CD4-positive, CD25-positive, alpha-beta regulatory T cell (primary cell): Measurements from ENCODE around the gene RBM47. TPM values are rescaled to one million over a fixed set of nuclear protein-coding genes. Genes with fewer than 3 reads are reported as not detected.

ENCODE experiments used
- ATAC-seq, 2 donors: fragments of 150-1000 bp; cut with Tn5 transposase; one replicate each; pipeline ENCODE4 v1.10.0; 2021; ENCODE audit warnings: low read depth in 2 of 2, moderate number of reproducible peaks in 2 of 2, moderate library complexity in 1 of 2
- DNase-seq, 3 donors: peaks; one replicate each; pipeline versions ENCODE4 v3.0.0 to v3.0.0-alpha.2; 2012 to 2022; ENCODE audit warnings: mixed read lengths in 1 of 3
- H3K27ac ChIP-seq: one replicate; pipeline ENCODE4 v1.7.0; 2013; ENCODE audit warnings: mild to moderate bottlenecking, low read length; ENCODE audit not compliant: insufficient read depth, poor library complexity, severe bottlenecking
- H3K27me3 ChIP-seq: one replicate; pipeline ENCODE4 v1.7.0; 2013; ENCODE audit warnings: low read length; ENCODE audit not compliant: control insufficient read depth, insufficient read depth
- H3K36me3 ChIP-seq: one replicate; pipeline ENCODE4 v1.7.0; 2013; ENCODE audit warnings: mild to moderate bottlenecking, low read length, moderate library complexity; ENCODE audit not compliant: control insufficient read depth, insufficient read depth
- H3K4me1 ChIP-seq: 2 replicates; pipeline ENCODE4 v1.7.0; 2013; ENCODE audit warnings: mild to moderate bottlenecking, low read length; ENCODE audit not compliant: insufficient read depth, control insufficient read depth, poor library complexity, severe bottlenecking
- H3K4me3 ChIP-seq: one replicate; pipeline ENCODE4 v1.7.0; 2013; ENCODE audit warnings: low read depth, mild to moderate bottlenecking, low read length, moderate library complexity
- H3K9me3 ChIP-seq, 2 experiments: 1 replicate in 1 of 2; 2 replicates in 1 of 2; pipeline ENCODE4 v1.7.0; 2013; ENCODE audit warnings: low read length in 2 of 2, mild to moderate bottlenecking in 1 of 2, moderate library complexity in 1 of 2; ENCODE audit not compliant: control insufficient read depth in 2 of 2
- H3K27ac Mint-ChIP-seq, 3 donors: one replicate each; pipeline ENCODE4 v1.8.0; 2020 to 2022; ENCODE audit warnings: mild to moderate bottlenecking in 3 of 3, mixed read lengths in 3 of 3, moderate library complexity in 2 of 3
- H3K27me3 Mint-ChIP-seq: one replicate; pipeline ENCODE4 v1.8.0; 2022; ENCODE audit warnings: mild to moderate bottlenecking, mixed read lengths
- H3K36me3 Mint-ChIP-seq: one replicate; pipeline ENCODE4 v1.8.0; 2020; ENCODE audit warnings: mixed read lengths
- H3K4me1 Mint-ChIP-seq, 4 donors: one replicate each; pipeline ENCODE4 v1.8.0; 2020 to 2022; ENCODE audit warnings: mixed read lengths in 4 of 4, mild to moderate bottlenecking in 1 of 4
- H3K4me3 Mint-ChIP-seq, 4 donors: one replicate each; pipeline ENCODE4 v1.8.0; 2020 to 2022; ENCODE audit warnings: mild to moderate bottlenecking in 4 of 4, mixed read lengths in 4 of 4, moderate library complexity in 3 of 4
- H3K9me3 Mint-ChIP-seq, 7 donors: one replicate each; pipeline ENCODE4 v1.8.0; 2020 to 2022; ENCODE audit warnings: mixed read lengths in 7 of 7, mild to moderate bottlenecking in 3 of 7, moderate library complexity in 2 of 7
- polyA plus RNA-seq, 4 donors: library from polyadenylated mRNA; unstranded; fragments of 300-500 nt; fragmentation: Illumina TruSeq; gene quantifications; one replicate each; pipeline ENCODE4 v1.2.3, GENCODE V29; 2021
- total RNA-seq: library from RNA; stranded (reverse); gene quantifications from one replicate; pipeline ENCODE4 v1.2.3, GENCODE V29; 2022

The RBM47 gene
- total and polyA plus RNA-seq, 5 donors from 2014 or later, result 0.07 to 1.5 (median 0.15) TPM; not detected in 1

DNA sequence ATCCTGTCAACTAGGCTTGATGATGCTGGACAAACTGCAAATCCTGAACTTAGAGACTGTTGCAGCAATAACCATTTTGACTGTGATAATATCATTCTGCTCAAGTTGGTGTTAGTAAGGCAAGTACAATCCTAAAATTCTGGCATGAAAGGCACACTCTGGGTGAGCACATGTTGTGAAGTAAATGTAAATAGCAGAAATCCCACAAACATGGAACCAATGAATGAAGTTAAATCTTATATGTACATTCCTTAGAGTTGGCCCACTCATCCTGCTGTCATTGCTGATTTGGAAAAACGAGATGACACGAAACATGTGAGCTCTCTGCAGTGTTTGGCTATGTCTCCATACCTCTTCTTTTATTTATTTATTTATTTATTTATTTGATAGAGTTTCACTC is 21.0 kb downstream of the RBM47 start:
- Histone ChIP-seq H3K27ac (no peak overlapping the region), H3K4me1 (no peaks in the 10 kb centered on the region), H3K4me3 (no peak overlapping the region), H3K27me3 (peaks cover 2% of the 10 kb centered on the region), H3K9me3 (no peaks in the 10 kb centered on the region), H3K36me3 (no peaks in the 10 kb centered on the region)
- H3K27me3 Mint-ChIP-seq, result peaks cover 20% of the 10 kb centered on the region
- no peak for DNase-seq
- no peaks in the 10 kb centered on the region for H3K9me3 Mint-ChIP-seq
- H3K36me3 Mint-ChIP-seq, result no peaks in the 10 kb centered on the region
- no peak overlapping the region for H3K4me3 Mint-ChIP-seq
- H3K27ac Mint-ChIP-seq, result no peak overlapping the region
- H3K4me1 Mint-ChIP-seq, result peaks cover 0 to 3% (median 0%) of the 10 kb centered on the region in 4 donors
- ATAC-seq, result no peak

DNA sequence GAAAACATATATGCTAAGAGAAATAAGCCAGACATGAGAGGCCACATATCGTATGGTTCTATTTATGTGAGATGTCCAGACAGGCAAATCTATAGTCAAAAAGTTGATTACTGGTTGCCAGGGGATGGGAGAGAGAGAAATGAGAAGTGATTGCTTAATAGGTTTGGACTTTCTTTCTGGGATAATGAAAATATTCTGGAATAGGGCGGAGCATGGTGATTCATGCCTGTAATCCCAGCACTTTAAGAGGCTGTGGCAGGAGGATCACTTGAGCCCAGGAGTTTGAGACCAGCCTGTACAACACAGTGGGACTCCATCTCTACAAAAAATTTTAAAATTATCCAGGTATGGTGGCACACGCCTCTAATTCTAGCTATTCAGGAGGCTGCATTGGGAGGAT is 22.4 kb downstream of the RBM47 start:
- no peaks in the 10 kb centered on the region for H3K4me1 ChIP-seq
- H3K9me3 ChIP-seq, result no peaks in the 10 kb centered on the region
- H3K27me3 ChIP-seq, result no peaks in the 10 kb centered on the region
- Mint-ChIP-seq H3K4me1 (no peaks in the 10 kb centered on the region), H3K27me3 (peaks cover 11% of the 10 kb centered on the region), H3K9me3 (no peaks in the 10 kb centered on the region), H3K36me3 (no peaks in the 10 kb centered on the region), H3K27ac (no peak overlapping the region), H3K4me3 (no peak overlapping the region)
- ATAC-seq (no peak), DNase-seq (no peak)
- H3K36me3 ChIP-seq, result no peaks in the 10 kb centered on the region
- H3K27ac ChIP-seq, result no peak overlapping the region
- no peak overlapping the region for H3K4me3 ChIP-seq

DNA sequence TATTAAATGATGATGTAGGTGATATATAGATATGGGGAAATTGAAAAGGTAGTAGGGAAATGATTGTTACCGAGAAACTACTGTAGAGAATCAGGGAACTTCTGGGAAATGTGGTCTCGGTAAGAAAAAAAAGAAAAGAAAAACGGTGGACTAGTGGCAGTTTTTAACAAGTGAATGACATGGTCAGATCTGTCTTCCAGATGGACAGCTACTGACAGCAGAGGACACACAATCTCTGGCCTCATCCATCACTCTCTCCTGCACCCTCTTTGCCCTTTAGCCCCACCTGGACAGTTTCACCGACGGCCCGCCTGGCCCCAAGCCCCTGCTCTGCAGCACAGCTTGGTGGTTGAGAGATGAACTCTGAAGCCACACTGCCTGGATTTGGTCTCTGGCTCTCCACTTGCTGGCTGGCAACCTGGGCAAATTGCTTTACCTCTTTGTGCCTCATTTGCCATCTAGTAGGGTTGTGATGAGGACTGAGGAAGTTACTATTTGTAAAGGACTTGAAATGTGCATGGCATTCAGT is 23.4 kb downstream of the RBM47 start:
- Mint-ChIP-seq H3K4me3 (no peak overlapping the region), H3K4me1 (no peaks in the 10 kb centered on the region), H3K9me3 (no peaks in the 10 kb centered on the region), H3K27ac (no peak overlapping the region), H3K27me3 (peaks cover 6% of the 10 kb centered on the region), H3K36me3 (no peaks in the 10 kb centered on the region)
- Histone ChIP-seq H3K27me3 (no peaks in the 10 kb centered on the region), H3K27ac (no peak overlapping the region), H3K9me3 (no peaks in the 10 kb centered on the region), H3K36me3 (no peaks in the 10 kb centered on the region), H3K4me3 (no peak overlapping the region), H3K4me1 (no peaks in the 10 kb centered on the region)
- DNase-seq, result no peak
- ATAC-seq, result no peak

DNA sequence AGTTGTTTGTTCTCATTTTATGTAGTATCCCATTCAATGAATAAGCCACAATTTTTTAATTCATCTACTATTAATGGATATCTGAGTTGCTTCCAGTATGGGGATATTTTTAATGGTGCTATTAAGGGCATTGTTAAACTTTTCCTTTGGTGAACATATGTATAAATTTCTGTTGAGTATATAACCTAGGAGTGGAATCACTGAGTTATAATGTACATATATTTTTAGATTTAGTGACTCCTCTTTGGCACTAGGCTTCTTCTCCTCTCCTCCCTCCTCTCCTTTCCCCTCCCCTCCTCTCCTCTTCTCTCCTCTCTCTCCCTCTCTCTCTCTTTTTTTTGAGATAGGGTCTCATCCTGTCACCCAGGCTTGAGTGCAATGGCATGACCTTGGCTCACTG is 26.4 kb downstream of the RBM47 start:
- Mint-ChIP-seq H3K27me3 (no peaks in the 10 kb centered on the region), H3K4me3 (no peak overlapping the region), H3K9me3 (no peaks in the 10 kb centered on the region), H3K27ac (no peak overlapping the region), H3K4me1 (no peaks in the 10 kb centered on the region), H3K36me3 (no peaks in the 10 kb centered on the region)
- Histone ChIP-seq H3K36me3 (no peaks in the 10 kb centered on the region), H3K9me3 (no peaks in the 10 kb centered on the region), H3K4me3 (no peak overlapping the region), H3K27me3 (no peaks in the 10 kb centered on the region), H3K4me1 (no peaks in the 10 kb centered on the region), H3K27ac (no peak overlapping the region)
- DNase-seq (no peak), ATAC-seq (no peak)

DNA sequence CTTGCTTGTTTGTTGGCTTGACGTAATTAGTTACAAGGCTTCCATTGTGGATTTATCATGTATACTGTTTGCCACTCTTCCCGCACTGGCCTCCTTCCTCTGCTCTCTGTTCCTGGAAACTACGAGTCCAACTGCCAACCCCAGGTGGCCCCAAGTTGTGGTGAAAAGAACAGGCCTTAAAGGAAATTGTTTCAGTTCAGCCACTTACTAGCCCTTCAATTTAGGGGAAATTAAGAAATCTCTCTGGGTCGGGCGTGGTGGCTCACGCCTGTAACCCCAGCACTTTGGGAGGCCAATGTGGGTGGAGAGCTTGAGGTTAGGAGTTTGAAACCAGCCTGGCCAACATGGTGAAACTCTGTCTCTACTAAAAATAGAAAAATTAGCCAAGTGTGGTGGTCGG is 28.0 kb downstream of the RBM47 start:
- Mint-ChIP-seq H3K27me3 (no peaks in the 10 kb centered on the region), H3K27ac (peak overlapping the region in 1 of 3 donors; percentile 86), H3K36me3 (no peaks in the 10 kb centered on the region), H3K4me3 (no peak overlapping the region), H3K9me3 (no peaks in the 10 kb centered on the region), H3K4me1 (no peaks in the 10 kb centered on the region)
- no peaks in the 10 kb centered on the region for H3K27me3 ChIP-seq
- H3K4me3 ChIP-seq, result no peak overlapping the region
- no peaks in the 10 kb centered on the region for H3K9me3 ChIP-seq
- no peaks in the 10 kb centered on the region for H3K36me3 ChIP-seq
- DNase-seq (no peak), ATAC-seq (no peak)
- H3K27ac ChIP-seq, result no peak overlapping the region
- H3K4me1 ChIP-seq, result no peaks in the 10 kb centered on the region

DNA sequence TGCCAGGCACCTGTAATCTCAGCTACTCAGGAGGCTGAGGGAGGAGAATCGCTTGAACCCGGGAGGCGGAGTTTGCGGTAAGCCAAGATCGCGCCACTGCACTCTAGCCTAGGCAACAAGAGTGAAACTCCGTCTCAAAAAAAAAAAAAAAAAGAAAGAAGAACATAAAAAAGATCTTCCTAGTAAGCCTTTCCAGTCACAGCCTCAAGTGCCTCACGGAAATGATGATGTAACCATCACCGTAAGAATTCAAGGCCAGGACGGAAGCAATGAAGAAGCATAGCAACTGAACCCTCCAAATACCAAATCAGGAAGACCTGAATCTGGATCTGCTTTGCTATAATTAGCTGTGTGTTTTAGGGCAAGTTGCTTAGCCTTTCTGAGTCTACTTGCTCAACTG is 28.8 kb downstream of the RBM47 start:
- DNase-seq, result no peak
- Histone ChIP-seq H3K4me1 (no peaks in the 10 kb centered on the region), H3K27me3 (no peaks in the 10 kb centered on the region), H3K27ac (no peak overlapping the region), H3K36me3 (no peaks in the 10 kb centered on the region), H3K9me3 (no peaks in the 10 kb centered on the region), H3K4me3 (no peak overlapping the region)
- no peak for ATAC-seq
- H3K4me3 Mint-ChIP-seq, result no peak overlapping the region
- H3K27ac Mint-ChIP-seq, result no peak overlapping the region
- no peaks in the 10 kb centered on the region for H3K36me3 Mint-ChIP-seq
- no peaks in the 10 kb centered on the region for H3K27me3 Mint-ChIP-seq
- H3K9me3 Mint-ChIP-seq, result no peaks in the 10 kb centered on the region
- no peaks in the 10 kb centered on the region for H3K4me1 Mint-ChIP-seq

DNA sequence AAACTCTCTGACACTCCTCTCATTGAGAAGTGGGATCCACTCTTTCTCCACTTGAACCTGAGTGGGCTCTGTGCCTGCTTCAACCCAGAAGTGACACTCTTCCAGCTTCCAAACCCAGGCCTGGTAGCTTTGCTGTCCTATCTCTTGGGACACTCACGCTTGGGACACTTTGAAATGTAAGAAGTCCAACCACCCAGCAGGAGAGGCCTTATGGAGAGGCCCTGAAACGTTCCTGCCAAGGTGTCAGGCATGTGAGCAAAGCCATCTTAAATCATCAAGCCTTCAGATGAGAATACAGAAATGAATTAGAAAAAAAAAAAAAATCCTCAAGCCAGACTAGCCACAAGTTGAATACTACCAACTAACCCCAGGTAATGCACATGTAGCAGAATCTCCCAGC is 30.2 kb downstream of the RBM47 start:
- no peaks in the 10 kb centered on the region for H3K27me3 ChIP-seq
- H3K36me3 ChIP-seq, result no peaks in the 10 kb centered on the region
- DNase-seq (no peak), ATAC-seq (no peak)
- Mint-ChIP-seq H3K27me3 (no peaks in the 10 kb centered on the region), H3K36me3 (no peaks in the 10 kb centered on the region), H3K4me1 (no peaks in the 10 kb centered on the region), H3K9me3 (peaks cover 0 to under 1% (median 0%) of the 10 kb centered on the region in 7 donors), H3K27ac (no peak overlapping the region), H3K4me3 (no peak overlapping the region)
- no peaks in the 10 kb centered on the region for H3K4me1 ChIP-seq
- H3K4me3 ChIP-seq, result no peak overlapping the region
- no peaks in the 10 kb centered on the region for H3K9me3 ChIP-seq
- H3K27ac ChIP-seq, result no peak overlapping the region

DNA sequence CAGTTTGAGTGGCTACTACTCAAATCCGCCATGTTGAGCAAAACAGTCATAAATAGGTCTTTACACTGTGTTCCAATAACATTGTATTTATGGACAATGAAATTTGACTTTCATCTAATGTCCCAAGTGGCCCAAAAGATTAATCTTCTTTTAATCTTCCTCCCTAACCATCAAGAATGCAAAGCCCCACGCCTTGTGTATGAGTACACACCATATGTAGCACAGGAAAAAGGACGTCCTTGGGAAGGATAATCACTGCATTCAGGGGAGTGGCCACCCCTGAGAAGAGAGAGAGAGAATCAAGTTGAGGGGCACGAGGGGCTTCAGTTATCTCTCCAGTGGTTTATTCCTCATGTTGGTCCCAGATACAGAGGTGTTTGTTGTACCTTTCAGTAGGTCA is 33.1 kb downstream of the RBM47 start:
- no peaks in the 10 kb centered on the region for H3K27me3 Mint-ChIP-seq
- no peak overlapping the region for H3K4me3 Mint-ChIP-seq
- no peaks in the 10 kb centered on the region for H3K27me3 ChIP-seq
- no peaks in the 10 kb centered on the region for H3K36me3 Mint-ChIP-seq
- no peaks in the 10 kb centered on the region for H3K4me1 Mint-ChIP-seq
- no peak overlapping the region for H3K4me3 ChIP-seq
- no peak overlapping the region for H3K27ac Mint-ChIP-seq
- H3K9me3 ChIP-seq, result no peaks in the 10 kb centered on the region
- H3K27ac ChIP-seq, result no peak overlapping the region
- DNase-seq, result no peak
- no peak for ATAC-seq
- no peaks in the 10 kb centered on the region for H3K4me1 ChIP-seq
- H3K36me3 ChIP-seq, result no peaks in the 10 kb centered on the region
- H3K9me3 Mint-ChIP-seq, result peaks cover 0 to 1% (median 0%) of the 10 kb centered on the region in 7 donors
